ENCODE measurements around the gene SLC16A1. TPM values are rescaled to one million over a fixed set of nuclear protein-coding genes. Genes with fewer than 3 reads are reported as not detected.

The SLC16A1 gene
- total and polyA plus RNA-seq, 2 of the 8 experiments (the other 6 are each of a cell fraction or from before 2014, with no cell fraction given) = 435 to 545 TPM

- no peak for TF ChIP-seq CTCF (IDR thresholded peaks at IDR 0.05; ENCODE audit: control extremely low read depth in 1 of 3, insufficient read depth in 1 of 3, low read depth in 1 of 3, low read length in 3 of 3)
- no peak for TF ChIP-seq E2F6 (IDR thresholded peaks at IDR 0.05)
- no peak for TF ChIP-seq NANOG (IDR thresholded peaks at IDR 0.05; ENCODE audit: insufficient read depth, low read depth, low read length, poor library complexity, severe bottlenecking)
- TF ChIP-seq, protein P1, sequence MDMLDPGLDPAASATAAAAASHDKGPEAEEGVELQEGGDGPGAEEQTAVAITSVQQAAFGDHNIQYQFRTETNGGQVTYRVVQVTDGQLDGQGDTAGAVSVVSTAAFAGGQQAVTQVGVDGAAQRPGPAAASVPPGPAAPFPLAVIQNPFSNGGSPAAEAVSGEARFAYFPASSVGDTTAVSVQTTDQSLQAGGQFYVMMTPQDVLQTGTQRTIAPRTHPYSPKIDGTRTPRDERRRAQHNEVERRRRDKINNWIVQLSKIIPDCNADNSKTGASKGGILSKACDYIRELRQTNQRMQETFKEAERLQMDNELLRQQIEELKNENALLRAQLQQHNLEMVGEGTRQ (IDR thresholded peaks at IDR 0.05; ENCODE audit: low read length) = no peak
- no peak for TF ChIP-seq CBX8 (IDR thresholded peaks at IDR 0.05; ENCODE audit: borderline replicate concordance, low read depth, low read length)
- no peak for TF ChIP-seq TAF1 (IDR thresholded peaks at IDR 0.05; ENCODE audit: low read depth, low read length)
- TF ChIP-seq JUND (IDR thresholded peaks at IDR 0.05; ENCODE audit: low read length) = no peak
- TF ChIP-seq POLR2AphosphoS5 (IDR thresholded peaks at IDR 0.05; ENCODE audit: low read depth, low read length) = no peak
Observed at GRCh38 chr1:112992780-112993179, 36.8 kb upstream of the SLC16A1 start (continued).

Measured in H1 (cell line).